GM18858 (cell line): Measurements from ENCODE around the gene TP53TG5.

Source experiments
- ATAC-seq: cut with Tn5 transposase; IDR thresholded peaks from one replicate; pipeline ENCODE4 v1.9.1; 2021; ENCODE audit not compliant: unreplicated experiment

Gene TP53TG5

DNA sequence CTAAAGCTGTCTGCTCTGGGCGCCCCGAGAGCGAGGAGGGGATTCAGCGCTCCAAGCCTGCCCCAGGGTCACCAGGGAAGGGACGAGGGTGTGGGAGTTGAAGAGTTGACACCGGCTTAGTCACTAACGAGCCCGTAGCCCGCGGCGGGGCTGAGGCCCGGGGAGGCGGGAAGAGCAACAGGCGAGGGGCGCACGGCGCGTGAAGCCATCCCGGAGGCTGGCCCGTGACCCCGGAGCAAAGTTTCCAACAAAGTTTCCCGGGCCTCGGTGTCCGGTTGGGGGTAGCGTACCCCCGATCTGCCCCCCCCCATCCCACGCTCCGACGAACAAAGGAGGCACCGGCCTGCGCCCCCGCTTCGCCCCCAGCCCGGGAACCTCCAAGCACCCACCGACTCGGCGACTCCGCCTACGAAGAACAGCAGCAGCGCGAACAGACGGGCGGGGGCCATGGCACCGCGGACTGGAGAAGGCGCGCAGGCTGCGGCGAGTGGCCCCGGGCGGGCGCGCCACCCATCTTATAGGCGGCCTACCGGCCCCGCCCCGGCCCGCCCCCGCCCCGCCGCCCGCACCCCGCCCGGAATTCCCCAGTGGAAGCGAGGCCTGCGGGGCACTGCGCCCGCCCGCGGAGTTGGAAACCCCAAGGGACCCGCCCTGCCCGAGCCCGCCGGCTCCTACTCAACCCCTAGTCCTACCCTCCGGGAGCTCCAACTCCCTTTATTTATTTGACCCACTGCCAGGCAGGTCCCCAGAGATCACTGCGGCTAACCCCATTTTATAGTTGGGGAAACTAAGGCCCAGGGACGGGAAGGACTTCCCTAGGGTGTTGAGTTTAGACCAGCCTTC, 30.0 kb downstream of the TP53TG5 start, which contains the start of gene SDC4:
Gene SDC4, minus strand, starts transcription at position 489 of the 843 bp plus-strand sequence. Its CDS starts 40 bp downstream, at position 449.
- ATAC-seq = no peak

GRCh38 chr20:45347297-45347935, 30.7 kb downstream of the TP53TG5 start:
- ATAC-seq = no peak

GRCh38 chr20:45346851-45347250, 31.3 kb downstream of the TP53TG5 start:
- ATAC-seq = no peak

GRCh38 chr20:45346291-45346718, 31.8 kb downstream of the TP53TG5 start:
- no peak for ATAC-seq

DNA sequence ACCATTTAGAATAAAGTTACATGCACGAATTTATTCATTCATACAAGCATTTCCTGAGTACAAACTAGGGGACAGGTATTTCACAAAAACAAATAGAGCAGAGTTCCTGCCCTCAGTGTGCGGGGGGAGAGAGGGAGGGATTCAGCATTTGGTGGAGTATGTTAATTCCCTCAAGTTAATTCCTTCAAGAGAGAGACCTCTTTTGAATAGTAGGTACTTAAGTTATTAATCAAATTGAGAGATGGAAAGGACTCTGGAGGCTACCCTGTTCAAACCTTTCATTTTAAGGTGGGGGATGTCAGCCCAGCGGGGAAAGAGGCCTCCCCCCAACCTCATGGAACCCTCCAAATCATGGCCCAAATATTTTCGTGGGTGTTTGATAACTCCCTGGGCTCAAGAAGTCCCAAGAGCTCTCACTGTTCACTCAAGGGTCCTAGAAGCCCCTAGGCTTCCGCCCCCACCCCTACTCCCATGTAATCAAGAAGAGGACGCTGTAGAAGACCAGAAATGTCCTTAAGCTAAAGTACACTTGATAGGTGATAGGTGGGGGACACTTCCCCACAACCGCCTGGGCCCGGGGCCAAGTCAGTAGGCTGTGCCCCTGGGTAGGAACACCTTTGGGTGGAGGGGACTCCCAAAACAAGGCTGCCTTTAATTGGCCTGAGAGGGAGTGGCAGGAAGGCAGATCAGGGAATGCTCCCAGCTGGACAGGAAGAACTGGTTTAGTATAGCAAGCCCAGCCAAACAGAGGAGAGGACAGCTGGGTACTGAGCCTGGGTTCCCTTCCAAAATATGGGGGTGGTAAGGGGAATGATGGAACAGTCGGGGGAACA, 32.8 kb downstream of the TP53TG5 start:
- no peak for ATAC-seq

- ATAC-seq = no peak
These were observed 33.8 kb downstream of the TP53TG5 start for GRCh38 chr20:45344168-45344860.

DNA sequence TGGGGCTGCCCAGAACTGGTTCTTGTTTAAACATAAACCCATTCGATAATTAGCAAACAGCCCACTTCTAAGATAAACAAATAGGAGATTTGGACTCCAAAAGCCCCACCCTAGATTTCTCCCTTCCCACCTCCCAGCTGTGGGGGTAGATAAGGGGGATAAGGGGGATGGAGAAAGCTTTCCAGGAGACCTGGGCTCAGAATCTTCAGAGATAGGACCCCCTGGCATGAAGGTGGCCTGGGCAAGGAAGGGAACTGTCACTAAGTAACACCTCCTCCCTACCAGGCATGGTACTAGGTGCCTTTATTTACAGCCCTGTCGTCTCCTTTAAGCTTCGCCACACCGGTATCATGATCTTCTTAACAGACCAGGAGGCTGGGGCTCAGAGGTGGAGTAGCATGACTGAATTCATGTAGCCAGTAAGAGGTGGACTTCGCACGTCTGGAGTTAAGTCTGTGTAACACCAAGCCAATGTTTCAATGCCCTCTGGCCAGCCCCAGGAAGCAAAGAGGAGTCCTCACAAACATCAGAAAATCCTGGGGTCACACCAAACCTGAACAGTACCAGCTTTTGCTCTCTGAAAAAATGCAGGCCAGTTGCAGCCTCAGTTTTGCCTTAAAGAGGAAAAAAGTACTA, 34.5 kb downstream of the TP53TG5 start:
- ATAC-seq = no peak

- ATAC-seq = no peak
These were observed 35.1 kb downstream of the TP53TG5 start for GRCh38 chr20:45342855-45343531.

- ATAC-seq = no peak
These were observed 35.9 kb downstream of the TP53TG5 start for GRCh38 chr20:45341939-45342854.

GRCh38 chr20:45341579-45341938, 36.6 kb downstream of the TP53TG5 start:
- ATAC-seq = no peak

- no peak for ATAC-seq
These were observed 37.2 kb downstream of the TP53TG5 start for GRCh38 chr20:45340951-45341350.

DNA sequence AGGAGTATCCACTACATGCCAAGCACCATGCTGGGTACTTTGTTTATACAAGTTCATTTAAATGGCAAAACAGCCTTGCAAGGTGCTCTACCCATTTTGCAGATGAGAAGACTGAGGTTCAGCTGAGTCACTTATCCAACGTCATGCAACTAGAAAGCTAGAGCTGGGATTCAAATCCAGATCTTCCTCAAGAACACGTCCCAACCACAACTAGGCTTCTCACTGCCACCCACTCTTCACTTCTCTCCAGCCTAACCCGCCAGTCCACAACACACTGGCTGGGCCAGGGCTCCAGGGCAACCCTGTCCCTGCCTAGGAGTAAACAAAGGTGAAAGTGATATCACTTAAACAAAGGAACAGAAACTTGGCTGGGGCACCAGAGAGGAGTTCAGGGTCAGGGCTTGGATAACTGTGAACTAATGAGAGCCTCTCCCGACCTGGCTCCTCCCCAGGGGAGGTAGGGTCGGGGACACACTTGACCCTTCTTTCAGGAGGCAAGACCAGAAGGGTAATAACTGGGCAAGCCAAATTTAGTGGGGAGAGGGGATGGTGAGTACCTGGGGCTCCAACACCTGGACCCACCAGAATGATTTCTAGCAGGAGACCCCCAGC, 37.8 kb downstream of the TP53TG5 start:
- no peak for ATAC-seq

- ATAC-seq = no peak
These were observed 38.3 kb downstream of the TP53TG5 start for GRCh38 chr20:45339799-45340198.

DNA sequence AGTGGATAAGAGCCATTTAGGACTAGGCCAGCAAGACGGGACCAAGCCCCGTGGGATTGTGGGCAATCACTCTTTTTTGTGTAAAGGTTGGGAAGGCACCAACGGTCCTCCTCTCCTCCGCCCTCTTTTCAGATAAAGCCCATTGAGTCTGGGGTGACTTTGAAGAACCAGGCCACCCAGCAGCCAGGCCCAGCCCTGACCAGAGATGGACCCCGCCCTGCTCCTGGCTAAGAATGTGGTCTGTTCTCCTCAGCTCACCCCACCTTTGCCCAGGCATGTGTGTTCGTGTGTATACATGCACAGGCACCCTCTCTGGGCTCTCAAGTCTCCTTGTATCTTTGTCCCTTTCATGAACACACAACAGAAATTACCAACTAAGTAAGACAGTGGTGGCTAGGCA, 39.0 kb downstream of the TP53TG5 start:
- no peak for ATAC-seq

DNA sequence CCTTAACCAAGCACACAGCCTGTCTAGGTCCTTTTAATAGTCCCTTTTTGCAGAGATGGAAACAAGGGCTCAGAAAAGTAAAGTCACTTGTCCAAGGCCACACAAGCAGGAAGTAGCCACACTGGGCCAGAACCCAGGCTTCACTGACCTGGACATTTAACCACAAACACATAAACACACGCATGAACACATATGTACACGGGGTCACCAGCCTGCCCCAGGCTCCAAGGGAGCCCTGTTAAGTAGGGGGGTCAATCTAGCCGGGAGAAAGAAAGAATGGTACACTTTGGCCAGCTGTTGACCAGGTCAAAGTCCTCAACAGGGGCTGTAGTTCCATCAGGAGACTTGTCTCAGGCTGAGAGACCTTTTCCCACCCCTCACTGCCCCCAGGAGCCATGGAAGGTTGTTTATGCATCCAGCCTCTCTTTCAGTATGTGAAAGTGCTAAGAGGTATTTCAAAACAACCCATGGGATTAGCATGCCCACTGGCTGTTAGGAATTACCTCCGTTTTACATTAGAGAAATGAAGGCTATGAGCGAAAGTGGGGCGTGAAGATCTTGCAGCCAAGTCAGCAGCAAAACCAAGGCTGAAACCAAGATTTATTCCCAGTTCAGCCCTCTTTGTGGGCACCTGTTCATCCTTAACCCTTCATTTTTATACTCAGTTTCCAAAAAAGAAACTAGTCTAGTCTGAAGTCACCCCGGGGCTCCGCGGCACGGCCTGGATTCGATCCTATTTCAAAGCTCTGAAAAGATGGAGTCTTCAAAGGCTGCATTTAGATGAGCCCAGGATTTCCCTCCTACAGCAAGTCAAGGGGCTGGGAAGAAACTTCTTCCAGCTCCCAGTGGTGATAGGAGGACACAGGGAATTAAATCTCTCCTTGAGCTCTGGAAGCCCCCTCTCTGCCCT, 39.7 kb downstream of the TP53TG5 start:
- no peak for ATAC-seq

GRCh38 chr20:45337367-45338120, 40.6 kb downstream of the TP53TG5 start:
- ATAC-seq = no peak
